GM18861 (cell line): Measurements from ENCODE around the gene FRAS1.
A peak's percentile ranks its signal among the peaks of the same experiment; 100 is the strongest.
"Not testable (repeated sequence)": the region's sequence is repeated elsewhere in the genome, so short reads cannot be mapped to it uniquely, and the experiment has no call there.

Experiments used
- ATAC-seq: cut with Tn5 transposase; IDR thresholded peaks from one replicate; pipeline ENCODE4 v1.9.1; 2021; ENCODE audit not compliant: unreplicated experiment

Gene FRAS1

DNA sequence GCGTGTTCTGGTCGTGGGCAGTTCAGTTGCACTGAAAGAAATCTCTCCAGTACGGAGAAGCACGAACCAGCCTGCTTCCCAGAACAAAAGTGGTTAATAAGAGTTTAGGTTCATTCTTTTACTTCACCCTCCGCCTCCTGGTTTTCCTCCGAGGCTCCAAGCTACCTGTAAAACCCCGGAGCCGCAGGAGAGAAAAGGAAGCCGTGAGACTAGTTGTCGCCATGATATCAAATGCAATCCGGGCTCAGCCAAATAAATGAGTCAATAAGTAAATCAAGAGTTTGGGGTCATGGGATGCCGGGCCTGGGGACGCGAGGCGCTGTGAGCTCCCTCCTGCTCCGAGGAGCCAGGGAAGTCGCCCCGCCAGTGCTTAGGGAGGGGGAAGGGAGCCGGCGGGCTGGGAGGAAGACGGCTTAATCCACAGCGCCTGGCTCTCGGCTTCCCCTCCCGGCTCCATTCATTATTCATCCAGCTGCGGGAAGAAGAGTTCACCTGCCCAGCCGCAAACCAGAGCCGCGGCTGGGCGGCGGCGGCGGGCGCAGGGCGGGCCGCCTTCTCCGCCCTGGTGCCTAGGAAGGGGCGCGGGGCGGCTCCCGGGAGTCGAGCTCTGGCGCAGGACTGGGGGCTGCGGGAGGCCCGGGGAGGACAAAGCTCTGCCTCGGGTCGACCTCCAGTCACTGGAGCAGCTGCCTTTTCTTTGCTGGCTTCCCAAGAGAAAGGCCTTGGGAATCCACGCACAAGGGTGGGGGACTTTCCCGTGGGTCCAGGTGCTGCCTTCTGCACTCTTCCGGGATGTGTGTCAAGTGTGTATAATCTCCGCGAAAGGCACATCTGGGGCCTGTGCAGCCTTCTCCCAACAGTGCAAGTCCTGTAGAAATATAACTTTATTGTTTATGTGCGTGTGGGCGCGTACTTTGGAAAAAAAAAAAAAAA, 1.7 kb downstream of the FRAS1 start:
- ATAC-seq = no peak

DNA sequence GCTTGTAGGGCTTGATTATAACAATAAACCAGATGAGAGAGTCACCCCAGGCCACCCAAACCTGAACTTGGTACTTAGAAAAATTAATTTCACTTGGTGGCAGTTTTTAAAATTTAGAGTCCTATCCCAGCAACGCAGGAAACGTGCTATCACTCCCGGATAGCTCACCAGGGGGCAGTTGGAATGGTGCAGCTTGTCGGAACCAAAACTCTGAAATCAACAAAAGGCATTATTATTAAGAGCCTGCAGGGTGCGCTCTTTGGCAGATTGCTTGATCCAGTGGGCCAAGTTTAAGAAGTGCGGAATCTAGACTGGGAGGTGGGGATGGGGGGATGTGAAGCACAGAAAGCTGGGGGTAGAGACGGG, 2.4 kb downstream of the FRAS1 start:
- peak; percentile 37 for ATAC-seq

DNA sequence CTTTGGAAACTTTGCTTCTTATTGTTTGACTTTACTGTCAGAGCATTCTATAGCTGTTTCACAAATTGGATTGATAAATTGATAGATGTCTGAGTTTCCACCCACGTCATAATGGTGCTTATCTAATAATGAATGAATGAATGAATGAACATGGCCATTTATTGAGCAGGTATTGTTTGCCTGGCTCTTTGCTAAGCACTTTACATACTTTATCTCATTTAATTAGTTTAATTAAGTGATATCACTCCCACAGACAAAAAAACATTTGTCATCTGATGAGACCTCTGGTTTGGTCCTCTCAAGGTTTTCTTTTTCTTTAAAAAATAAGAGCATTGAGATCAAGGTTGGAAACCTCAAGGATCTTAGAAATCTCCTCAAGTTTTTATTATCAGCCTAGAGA, 2.8 kb downstream of the FRAS1 start:
- no peak for ATAC-seq

DNA sequence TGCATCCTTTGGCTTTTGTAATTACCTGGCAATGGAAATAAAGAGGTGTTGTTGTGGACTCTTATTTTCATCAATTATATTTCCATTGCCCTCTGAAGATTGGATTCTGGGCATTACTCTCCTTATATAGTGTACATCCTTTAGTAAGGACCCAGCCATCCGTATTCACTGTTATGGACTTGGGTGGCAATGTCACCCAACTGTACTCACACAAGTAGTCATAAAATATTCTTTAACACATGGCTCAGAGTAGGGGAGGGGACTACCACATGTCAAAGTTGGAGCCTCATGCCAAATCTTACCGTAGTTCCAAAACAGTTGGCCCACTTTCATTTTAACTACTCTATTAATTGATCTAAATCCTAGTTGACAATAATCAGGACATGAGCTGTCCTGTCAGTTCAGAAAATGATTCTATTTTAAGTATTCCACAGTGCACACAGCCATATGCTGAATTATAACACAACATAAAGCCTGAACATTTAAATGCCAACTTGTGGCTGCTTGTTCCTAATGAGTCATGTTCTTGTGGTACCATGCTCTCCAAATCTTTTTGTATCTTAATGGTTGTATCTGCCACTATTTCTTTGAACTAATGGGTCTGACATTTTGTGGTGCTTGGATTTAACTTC, 4.9 kb downstream of the FRAS1 start:
- no peak for ATAC-seq

DNA sequence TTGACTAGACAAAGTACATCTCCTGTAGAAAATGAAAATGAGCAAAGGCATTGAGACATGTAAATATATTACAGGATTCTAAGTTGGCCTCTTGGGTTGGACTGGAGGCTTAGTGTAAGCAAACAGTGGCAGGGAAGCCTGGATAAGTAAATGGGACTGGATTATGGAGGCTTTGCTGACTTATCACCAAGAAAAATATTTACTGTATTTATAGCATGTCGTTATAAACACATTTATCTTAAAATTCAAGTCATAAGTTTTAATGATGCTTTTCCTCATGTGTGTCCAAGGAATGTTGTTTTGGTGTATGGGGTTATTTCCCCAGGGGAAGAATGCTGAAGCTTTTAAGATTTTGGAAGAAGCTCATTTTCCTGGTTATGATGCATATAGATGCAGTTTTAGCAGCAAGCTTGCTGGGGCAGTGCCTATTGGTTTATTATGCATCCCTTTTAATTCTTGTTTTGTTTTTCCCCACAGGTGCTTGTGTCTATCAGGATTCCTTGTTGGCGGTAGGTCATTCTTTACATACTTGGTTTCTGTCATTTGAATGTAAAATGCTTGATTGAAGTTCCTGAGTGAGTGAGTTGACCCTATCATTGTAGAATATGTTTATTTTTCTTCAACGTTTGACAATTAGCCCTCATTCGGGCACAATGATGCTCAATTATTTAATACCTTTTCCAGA, 8.5 kb downstream of the FRAS1 start:
- ATAC-seq = no peak

DNA sequence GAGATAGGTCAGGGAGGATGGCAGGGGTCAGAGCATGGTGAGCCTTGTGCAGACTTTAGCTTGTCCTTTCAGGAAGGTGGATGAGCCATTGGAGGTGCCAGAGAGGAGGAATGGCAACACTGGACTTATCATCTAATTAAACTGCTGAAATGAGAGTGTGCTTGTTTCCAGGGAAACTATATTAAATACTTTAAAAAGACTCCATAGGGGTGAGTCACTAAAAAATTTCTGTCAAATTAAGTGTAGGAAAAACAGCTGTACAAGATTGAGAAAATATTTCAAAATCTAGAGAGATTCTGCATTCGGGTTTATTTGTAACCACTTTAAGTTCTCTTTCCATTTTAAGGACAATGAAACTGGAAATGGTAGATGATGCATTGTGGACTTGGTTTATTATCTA, 11.4 kb downstream of the FRAS1 start:
- no peak for ATAC-seq

DNA sequence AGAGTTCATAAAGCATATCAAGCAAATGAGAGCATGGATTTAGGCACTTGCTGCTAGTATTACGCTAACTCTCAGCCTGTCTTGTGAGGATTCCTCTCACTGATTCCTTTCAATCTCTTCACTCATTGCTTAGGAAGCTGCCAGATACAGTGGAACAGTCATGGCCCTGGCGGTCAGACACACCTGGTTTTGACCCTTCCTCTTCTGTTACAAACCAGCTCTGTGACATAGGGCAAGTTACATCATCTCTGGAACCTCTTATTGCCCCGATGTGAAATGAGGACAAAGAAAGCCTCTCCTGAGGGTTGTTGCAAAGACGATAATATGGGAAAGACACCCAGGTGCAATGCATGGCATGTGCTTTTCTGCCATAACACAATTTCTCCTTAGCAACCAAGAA, 12.2 kb downstream of the FRAS1 start:
- ATAC-seq = no peak

DNA sequence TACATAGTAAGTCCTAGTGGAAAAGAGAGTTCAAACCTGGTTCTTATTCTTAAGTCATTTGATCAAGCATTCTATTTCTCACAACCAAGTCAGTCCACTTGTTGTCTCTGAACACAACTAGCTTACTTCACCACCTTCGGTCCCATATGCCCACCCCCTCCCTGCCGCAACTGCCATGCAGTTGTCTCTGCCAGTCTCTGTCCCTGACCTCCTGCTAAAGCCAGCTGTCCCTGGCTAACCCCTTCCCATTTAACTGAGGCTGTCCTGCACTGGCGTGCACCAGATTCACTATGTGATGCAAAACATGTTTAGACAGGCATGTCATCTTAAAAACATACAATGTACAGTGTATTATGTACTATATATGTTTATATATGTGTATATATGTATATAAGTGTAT, 12.7 kb downstream of the FRAS1 start:
- no peak for ATAC-seq

DNA sequence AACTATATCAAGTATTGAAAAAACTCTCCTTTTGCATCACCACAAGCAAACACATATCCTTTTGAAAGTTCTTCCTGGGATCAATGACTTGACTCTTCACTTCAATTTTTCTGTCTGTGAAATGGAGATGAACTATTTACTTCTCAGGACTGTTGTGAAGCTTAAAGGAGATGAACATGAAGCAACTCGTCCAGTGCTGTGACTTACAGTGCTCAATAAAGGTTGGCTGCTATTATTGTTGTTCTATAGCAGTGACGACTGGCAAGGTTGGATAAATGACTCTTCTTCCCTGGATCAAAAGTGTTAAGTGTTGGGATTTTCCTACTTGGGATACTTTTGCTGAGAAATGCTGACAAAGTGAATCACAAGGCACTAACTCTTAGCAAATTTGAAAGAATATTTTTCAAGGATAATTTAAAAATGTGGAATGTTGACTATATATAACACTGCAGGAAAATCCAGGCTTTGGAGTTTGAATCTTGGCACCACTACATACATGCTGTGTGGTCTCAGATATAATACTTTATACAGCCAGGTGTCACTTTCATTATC, 13.7 kb downstream of the FRAS1 start:
- ATAC-seq = no peak

DNA sequence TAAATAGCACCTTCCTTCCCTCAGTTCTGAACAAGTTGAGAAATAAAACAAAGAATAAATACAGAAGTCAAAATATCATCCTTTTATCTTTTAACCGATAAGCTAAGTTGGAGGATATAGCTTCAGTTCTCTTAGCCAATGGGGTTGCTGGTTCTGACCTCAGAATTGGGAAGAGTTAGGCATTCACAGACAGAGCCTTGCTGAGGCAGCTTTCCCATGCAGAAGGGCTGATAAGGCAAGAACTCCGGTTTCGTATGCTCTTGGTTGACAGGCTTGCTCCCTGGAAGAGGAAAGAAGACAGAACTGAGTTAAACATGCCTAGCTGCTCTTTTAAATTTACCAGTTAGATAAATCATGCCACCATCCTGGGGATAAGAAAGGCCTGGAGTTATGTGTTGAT, 17.6 kb downstream of the FRAS1 start:
- no peak for ATAC-seq

DNA sequence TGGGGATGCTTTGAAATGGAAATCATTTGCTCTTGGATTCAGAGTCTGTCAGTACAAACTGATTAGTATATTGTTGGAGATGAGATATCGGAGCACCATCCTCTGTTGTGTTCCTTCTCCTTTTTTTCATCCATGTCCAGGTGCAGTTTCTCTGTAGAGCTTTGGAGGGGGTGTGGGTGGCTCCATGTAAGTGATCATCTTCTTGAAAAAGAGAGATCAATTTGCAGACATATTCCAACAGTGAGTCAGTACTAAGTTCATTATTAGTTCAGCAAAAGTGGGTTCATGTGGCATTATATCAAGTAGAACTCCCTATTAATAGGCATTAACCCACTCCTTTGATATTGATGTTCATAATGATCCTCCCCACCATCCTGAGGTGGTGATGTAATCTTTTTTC, 18.9 kb downstream of the FRAS1 start:
- ATAC-seq = no peak

DNA sequence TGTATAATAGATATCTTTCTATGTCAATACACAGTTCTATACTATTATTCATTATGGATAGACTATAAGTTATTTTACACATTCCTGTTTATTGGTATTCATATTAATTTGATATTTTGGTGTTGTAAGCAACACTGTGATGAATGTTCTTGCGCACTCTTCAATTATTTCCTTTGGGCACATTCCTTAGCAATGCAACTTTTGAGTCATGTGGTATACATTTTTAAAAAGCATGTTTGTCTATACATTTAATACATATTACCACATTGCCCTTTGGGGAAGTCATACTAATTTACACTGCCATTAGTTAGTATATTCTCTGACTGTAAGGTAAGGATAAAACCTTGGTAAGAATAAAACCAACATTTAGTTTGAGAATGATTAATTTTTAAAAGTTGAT, 21.0 kb downstream of the FRAS1 start:
- no peak for ATAC-seq

DNA sequence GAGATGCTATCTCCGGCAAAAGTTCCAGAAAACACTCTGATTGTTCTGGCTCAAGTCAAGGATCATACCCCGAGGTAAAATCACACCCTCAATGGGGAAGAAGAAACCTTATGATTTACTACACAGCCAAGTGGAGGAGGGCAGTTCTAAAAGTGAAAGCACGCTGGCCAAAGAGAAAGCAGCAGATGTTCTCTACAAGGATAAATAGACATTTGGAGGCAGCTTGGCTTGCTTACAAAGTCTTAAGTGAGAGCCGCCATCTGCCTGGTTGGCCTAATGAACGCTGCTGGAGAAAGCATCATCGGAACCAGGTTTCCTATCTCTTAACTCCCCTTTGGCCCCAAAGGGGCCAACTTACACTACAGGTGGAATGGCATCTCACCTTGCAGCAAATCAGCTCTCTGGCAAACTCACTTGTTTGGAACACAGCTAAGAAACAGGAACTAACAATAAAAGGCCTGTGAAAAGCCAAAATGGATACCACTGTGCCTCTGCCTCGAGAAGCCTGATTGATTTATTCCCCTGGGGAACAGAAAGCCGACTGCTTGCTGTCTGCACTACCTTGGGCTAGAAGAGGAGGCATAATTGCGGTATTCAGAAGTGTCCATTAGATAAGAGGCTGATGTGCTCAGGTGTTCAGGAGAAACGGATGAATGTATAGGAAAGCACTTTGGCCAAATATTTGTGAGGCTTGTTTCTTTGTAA, 22.8 kb downstream of the FRAS1 start:
- no peak for ATAC-seq

DNA sequence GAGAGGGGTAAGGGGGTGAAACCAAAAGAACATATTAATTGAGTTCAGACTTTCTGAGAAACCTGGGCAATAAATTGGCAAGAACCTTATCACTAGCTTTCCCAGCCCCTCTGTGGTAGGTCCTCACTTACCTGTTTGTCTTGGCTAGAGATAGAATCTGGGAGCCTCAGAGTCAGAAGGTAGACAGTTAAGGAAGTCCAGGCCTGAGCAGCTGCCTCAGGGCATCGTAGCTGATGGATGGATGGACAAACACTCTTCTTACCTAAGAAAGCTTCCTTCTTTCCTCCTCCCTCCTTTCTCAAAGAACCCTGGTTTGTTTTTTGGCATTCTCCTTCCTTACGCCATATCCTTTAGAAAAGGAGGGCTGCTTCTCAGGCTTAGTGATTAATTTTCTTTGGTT, 24.4 kb downstream of the FRAS1 start:
- no peak for ATAC-seq

DNA sequence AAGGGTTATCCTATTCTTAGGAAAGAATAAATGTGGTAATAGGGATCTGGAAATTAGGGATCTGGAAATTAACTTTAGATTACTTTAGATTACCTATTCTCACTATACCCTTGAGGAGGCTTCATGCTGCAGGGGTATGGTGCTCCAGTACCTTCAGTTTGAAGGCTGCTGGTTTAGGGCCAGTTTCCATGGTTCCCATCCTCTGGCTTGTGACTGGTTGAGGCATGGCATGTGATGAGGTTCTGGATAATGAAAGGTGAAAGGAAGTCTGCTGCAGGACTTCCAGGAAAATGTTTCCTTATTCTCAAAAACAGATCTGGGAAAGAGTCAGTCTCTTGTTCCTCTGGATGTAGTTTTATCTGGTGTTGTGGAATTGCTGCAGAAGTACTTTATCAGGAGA, 25.9 kb downstream of the FRAS1 start:
- ATAC-seq = no peak

DNA sequence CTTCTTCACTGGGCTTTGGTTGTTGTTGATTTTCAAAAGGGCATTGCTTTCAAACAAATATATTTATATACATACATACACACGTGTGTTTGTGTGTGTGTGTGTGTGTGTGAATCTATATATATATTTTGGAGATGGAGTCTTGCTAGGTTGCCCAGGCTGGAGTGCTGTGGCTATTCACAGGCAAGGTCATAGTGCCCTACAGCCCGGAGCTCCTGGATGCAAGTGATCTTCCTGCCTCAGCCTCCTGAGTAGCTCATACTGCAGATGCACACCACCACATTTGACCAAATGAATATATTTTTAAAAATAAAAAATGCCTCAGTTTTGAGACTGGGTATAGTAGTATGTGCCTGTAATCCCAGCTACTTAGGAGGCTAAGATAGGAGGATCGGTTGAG, 34.4 kb downstream of the FRAS1 start:
- no peak for ATAC-seq

DNA sequence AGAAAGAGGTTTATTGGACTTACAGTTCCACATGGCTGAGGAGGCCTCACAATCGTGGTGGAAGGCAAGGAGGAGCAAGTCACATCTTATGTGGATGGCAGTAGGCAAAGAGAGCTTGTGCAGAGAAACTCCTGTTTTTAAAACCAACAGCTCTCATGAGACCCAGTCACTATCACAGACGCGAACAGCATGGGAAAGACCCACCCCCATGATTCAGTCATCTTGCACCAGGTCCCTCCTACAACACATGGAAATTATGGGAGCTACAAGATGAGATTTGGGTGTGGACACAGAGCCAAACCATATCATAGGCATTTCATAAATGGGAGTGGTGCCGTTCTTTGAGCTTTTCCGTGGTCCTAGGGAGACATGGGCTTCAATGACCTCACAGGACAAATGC, 35.2 kb downstream of the FRAS1 start:
- not testable (repeated sequence) for ATAC-seq

DNA sequence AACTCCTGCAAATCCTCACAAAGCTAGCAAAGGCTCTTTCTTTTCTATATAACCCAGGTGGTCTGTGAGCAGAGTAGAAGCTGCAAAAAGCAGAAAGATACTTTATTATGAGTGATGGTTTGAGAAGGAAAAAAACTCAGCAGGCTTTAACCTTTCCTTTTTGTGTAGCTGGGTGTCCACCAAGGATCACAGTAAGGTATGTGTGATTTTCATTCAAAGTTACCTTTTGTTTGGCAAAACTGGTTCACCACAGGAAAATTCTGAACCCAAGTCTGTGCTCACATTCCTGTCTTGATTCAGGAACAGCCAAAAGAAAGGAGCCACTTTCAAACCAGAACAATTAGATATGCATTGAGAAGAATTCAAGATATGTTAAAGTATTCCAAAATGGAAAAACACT, 35.7 kb downstream of the FRAS1 start:
- ATAC-seq = no peak

DNA sequence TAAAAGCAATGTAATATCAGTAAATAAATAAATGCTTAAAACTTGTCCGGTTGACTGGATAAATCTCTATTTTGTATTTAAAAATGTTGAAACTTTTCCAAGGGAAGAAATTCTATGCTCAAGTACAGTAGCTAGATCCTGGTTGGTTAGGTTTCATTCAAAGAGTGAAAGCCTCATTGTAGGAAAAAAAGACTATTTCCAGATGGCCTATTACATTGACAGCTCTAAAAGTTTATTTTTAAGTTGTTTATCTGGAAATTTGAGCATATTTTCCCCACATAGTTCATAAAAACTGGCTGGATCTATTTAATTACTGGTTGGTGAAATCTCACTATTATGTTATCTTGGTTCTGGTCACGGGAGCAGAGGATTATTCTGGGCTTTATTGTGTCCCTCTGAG, 38.0 kb downstream of the FRAS1 start:
- no peak for ATAC-seq

DNA sequence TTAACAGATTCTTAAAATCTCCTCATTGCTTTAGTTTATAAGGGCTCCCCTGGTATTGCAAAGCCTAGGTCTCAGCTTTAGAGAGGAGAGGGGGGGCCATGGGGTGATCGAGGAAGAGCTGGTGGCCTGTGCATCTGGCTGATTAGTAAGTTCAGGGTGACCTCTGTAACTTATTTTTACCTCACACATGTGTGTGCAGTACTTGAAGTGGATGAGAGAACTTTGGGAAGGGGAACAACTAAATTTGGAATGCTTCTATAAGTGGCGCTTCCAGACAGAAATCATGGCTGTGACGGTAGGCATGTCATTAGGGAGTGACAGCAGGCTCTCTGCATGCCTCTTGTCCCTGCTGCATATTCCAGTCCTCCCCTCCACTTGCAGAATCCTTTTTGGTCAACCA, 41.9 kb downstream of the FRAS1 start:
- ATAC-seq = no peak

DNA sequence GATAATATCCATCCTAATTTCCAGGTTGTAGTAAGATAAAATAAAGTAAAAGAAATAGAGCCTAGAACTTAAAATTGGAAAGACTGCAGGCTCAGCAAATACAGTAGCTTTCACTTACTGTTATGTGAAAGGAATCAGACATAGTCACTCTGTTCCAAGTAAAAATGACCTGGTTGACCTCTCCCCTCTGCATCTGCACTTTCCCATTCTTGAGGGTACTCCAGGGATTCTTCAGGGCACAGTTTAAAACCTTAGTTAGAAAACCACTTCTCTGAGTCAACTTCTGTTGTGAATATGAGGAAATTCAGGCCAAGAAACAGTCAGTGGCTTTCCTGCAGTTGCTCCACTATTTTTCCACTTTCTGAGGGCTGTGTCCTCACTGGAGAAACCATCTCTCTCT, 42.9 kb downstream of the FRAS1 start:
- no peak for ATAC-seq
